Hematopoietic multipotent progenitor cell treated with erythropoietin and hydrocortisone succinate and interleukin-3 and kit ligand, for 8 days (in vitro differentiated cells): Measurements from ENCODE around the gene FITM1.
"Not testable (repeated sequence)": the region's sequence is repeated elsewhere in the genome, so short reads cannot be mapped to it uniquely, and the experiment has no call there.

Experiments used
- DNase-seq: peaks from one replicate; pipeline ENCODE4 v3.0.0-alpha.2; 2015

Gene FITM1

GRCh38 chr14:24098229-24098926, 32.1 kb upstream of the FITM1 start:
- no peak for DNase-seq

- no peak for DNase-seq
Measured at GRCh38 chr14:24098927-24099813, 31.3 kb upstream of the FITM1 start.

GRCh38 chr14:24100197-24100981, 30.1 kb upstream of the FITM1 start:
- no peak for DNase-seq

- DNase-seq, result no peak
Measured at GRCh38 chr14:24100982-24101494, 29.4 kb upstream of the FITM1 start.

- DNase-seq, result no peak
Measured at GRCh38 chr14:24102357-24103048, 28.0 kb upstream of the FITM1 start.

GRCh38 chr14:24103451-24103850, 27.0 kb upstream of the FITM1 start:
- DNase-seq, result no peak

GRCh38 chr14:24105609-24106239, 24.7 kb upstream of the FITM1 start:
- not testable (repeated sequence) for DNase-seq

GRCh38 chr14:24106672-24107271, 23.7 kb upstream of the FITM1 start:
- no peak for DNase-seq

- DNase-seq, result no peak
Measured at GRCh38 chr14:24108336-24108874, 22.1 kb upstream of the FITM1 start.

GRCh38 chr14:24110060-24110459, 20.4 kb upstream of the FITM1 start:
- DNase-seq, result no peak

GRCh38 chr14:24110523-24110922, 19.9 kb upstream of the FITM1 start:
- no peak for DNase-seq

GRCh38 chr14:24113379-24113800, 17.1 kb upstream of the FITM1 start:
- DNase-seq, result no peak

- DNase-seq, result peak; percentile 93
Measured at GRCh38 chr14:24113801-24114531, 16.5 kb upstream of the FITM1 start.

- DNase-seq, result peak; percentile 100
Measured at GRCh38 chr14:24114532-24115421, 15.7 kb upstream of the FITM1 start, which contains the start of the genes DCAF11 and NRL. Gene DCAF11, plus strand, starts transcription at chr14:24114777. Its CDS starts 818 bp downstream, at chr14:24115595. Gene NRL, minus strand, starts transcription at chr14:24114949. Its CDS starts 32,101 bp downstream, at chr14:24082848.

GRCh38 chr14:24115422-24116127, 14.9 kb upstream of the FITM1 start:
- no peak for DNase-seq

- no peak for DNase-seq
Measured at GRCh38 chr14:24116128-24116814, 14.2 kb upstream of the FITM1 start.

GRCh38 chr14:24117179-24117578, 13.3 kb upstream of the FITM1 start:
- no peak for DNase-seq

GRCh38 chr14:24119691-24120090, 10.8 kb upstream of the FITM1 start:
- DNase-seq, result no peak
